ENCODE measurements around the gene HOMER1. TPM values are rescaled to one million over a fixed set of nuclear protein-coding genes. Genes with fewer than 3 reads are reported as not detected.

Gene HOMER1
- total RNA-seq, 1 donor from 2014 or later, result 9.6 TPM

DNA sequence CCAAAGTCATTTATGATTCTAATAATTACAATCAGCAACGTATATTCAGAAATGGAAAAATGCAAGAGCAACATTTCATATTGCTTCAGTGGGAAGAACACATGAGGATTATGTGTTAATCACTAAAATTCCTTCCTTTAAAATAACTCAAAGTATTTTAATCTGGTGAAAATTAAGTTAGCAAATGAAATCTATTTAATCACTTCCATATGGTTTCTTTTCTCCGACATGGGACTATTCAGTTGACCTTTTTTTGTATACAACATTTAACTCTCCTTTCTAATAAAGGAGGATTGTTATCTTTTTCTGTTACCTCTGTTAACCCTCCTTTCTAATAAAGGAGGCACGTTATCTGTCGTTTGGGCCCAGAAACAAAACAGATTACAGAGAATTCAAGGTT, 59.9 kb downstream of the HOMER1 start:
- no peaks in the 10 kb centered on the region for H3K27me3 ChIP-seq (ENCODE audit: control insufficient read depth, insufficient read depth, low read length)
- no peak for DNase-seq (ENCODE audit: low read depth)
- no peak overlapping the region for H3K4me3 ChIP-seq (ENCODE audit: low read depth, low read length)
- TF ChIP-seq, protein P1, sequence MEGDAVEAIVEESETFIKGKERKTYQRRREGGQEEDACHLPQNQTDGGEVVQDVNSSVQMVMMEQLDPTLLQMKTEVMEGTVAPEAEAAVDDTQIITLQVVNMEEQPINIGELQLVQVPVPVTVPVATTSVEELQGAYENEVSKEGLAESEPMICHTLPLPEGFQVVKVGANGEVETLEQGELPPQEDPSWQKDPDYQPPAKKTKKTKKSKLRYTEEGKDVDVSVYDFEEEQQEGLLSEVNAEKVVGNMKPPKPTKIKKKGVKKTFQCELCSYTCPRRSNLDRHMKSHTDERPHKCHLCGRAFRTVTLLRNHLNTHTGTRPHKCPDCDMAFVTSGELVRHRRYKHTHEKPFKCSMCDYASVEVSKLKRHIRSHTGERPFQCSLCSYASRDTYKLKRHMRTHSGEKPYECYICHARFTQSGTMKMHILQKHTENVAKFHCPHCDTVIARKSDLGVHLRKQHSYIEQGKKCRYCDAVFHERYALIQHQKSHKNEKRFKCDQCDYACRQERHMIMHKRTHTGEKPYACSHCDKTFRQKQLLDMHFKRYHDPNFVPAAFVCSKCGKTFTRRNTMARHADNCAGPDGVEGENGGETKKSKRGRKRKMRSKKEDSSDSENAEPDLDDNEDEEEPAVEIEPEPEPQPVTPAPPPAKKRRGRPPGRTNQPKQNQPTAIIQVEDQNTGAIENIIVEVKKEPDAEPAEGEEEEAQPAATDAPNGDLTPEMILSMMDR (IDR thresholded peaks at IDR 0.05; ENCODE audit: insufficient read depth, low read length, poor library complexity, severe bottlenecking), result no peak
- peaks cover 1% of the 10 kb centered on the region for H3K36me3 ChIP-seq (ENCODE audit: control insufficient read depth, insufficient read depth, low read length)

DNA sequence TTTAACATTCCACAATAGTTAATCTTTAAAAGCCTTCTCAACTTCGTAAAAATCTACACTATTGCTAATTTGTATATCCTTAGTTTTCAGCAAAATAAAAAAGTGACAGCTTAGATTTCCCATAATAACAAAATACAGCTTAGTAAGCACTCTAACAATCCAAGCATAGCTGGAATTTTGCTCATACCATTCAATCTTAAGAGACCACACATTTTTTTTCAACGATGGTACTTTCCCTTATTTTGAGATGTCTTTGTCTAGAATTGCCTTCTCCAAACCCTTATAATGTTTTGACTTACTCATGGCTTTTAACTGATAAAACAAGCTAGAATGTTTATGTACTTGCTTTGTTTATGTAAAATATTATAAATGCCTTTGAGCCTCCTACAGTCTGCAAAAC, 65.6 kb downstream of the HOMER1 start:
- no peaks in the 10 kb centered on the region for H3K36me3 ChIP-seq (ENCODE audit: control insufficient read depth, insufficient read depth, low read length)
- H3K27me3 ChIP-seq (ENCODE audit: control insufficient read depth, insufficient read depth, low read length), result no peaks in the 10 kb centered on the region
- TF ChIP-seq, protein P1 (IDR thresholded peaks at IDR 0.05; ENCODE audit: insufficient read depth, low read length, poor library complexity, severe bottlenecking), result no peak
- DNase-seq (ENCODE audit: low read depth), result peak; percentile 34
- H3K4me3 ChIP-seq (ENCODE audit: low read depth, low read length), result no peak overlapping the region

DNA sequence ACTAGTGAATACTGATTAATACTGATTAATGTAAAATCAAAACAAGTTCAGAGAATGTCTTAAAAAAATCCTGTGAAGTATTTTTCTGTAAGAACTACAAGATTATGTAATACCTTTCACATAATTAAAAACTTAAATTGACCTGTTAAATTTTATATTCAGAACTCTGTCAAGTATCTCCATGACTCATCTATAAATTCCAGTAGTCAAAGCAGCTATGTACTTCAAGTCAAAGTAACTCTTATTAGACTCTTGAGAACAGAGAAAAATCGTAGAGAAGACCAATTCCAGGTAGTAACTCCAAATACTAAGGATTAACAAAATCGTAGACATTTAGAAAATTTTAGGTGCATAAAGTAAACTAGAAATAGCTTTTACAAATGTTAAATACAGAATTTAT, 77.1 kb downstream of the HOMER1 start:
- H3K36me3 ChIP-seq (ENCODE audit: control insufficient read depth, insufficient read depth, low read length), result no peaks in the 10 kb centered on the region
- no peaks in the 10 kb centered on the region for H3K27me3 ChIP-seq (ENCODE audit: control insufficient read depth, insufficient read depth, low read length)
- DNase-seq (ENCODE audit: low read depth), result no peak
- TF ChIP-seq, protein P1 (IDR thresholded peaks at IDR 0.05; ENCODE audit: insufficient read depth, low read length, poor library complexity, severe bottlenecking), result no peak
- H3K4me3 ChIP-seq (ENCODE audit: low read depth, low read length), result no peak overlapping the region

- no peaks in the 10 kb centered on the region for H3K27me3 ChIP-seq (ENCODE audit: control insufficient read depth, insufficient read depth, low read length)
- no peak overlapping the region for H3K4me3 ChIP-seq (ENCODE audit: low read depth, low read length)
- peak; percentile 44 for DNase-seq (ENCODE audit: low read depth)
- no peaks in the 10 kb centered on the region for H3K36me3 ChIP-seq (ENCODE audit: control insufficient read depth, insufficient read depth, low read length)
- TF ChIP-seq, protein P1 (IDR thresholded peaks at IDR 0.05; ENCODE audit: insufficient read depth, low read length, poor library complexity, severe bottlenecking), result no peak
Observed at GRCh38 chr5:79436224-79436623, 77.7 kb downstream of the HOMER1 start.

DNA sequence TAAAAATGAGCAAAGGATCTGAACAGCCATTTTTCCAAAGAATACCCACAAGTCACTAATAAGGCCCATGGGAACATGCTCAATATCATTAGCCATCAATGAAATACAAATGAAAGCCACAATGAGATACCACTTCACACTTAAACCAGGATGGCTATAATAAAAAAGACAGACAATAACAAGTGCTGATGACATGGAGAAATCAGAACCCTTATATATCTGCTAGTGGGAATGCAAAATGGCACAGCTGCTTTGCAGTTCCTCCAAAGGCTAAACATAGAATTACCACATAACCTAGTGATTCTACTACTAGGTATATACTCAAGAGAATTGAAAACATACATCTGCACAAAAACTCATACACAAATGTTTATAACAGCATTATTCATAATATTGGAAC, 83.7 kb downstream of the HOMER1 start:
- Histone ChIP-seq H3K27me3 (ENCODE audit: control insufficient read depth, insufficient read depth, low read length) (no peaks in the 10 kb centered on the region), H3K36me3 (ENCODE audit: control insufficient read depth, insufficient read depth, low read length) (no peaks in the 10 kb centered on the region), H3K4me3 (ENCODE audit: low read depth, low read length) (no peak overlapping the region)
- DNase-seq (ENCODE audit: low read depth), result no peak
- TF ChIP-seq, protein P1 (IDR thresholded peaks at IDR 0.05; ENCODE audit: insufficient read depth, low read length, poor library complexity, severe bottlenecking), result no peak

- Histone ChIP-seq H3K4me3 (ENCODE audit: low read depth, low read length) (no peak overlapping the region), H3K36me3 (ENCODE audit: control insufficient read depth, insufficient read depth, low read length) (no peaks in the 10 kb centered on the region), H3K27me3 (ENCODE audit: control insufficient read depth, insufficient read depth, low read length) (no peaks in the 10 kb centered on the region)
- TF ChIP-seq, protein P1 (IDR thresholded peaks at IDR 0.05; ENCODE audit: insufficient read depth, low read length, poor library complexity, severe bottlenecking), result no peak
- no peak for DNase-seq (ENCODE audit: low read depth)
Observed at GRCh38 chr5:79423296-79423695, 90.6 kb downstream of the HOMER1 start.
